Karpas-422 (cell line): Measurements from ENCODE around the gene CPEB2. TPM values are rescaled to one million over a fixed set of nuclear protein-coding genes. Genes with fewer than 3 reads are reported as not detected.

Experiments
- DNase-seq: peaks from one replicate; pipeline ENCODE4 v3.0.0-alpha.2; 2015
- H2AFZ ChIP-seq: fragments of 200-600 bp; sonication (generic); 2 replicates; pipeline ENCODE4 v1.6.1; 2014; ENCODE audit warnings: antibody characterized with exemption, low read length, mixed read lengths
- H3K27ac ChIP-seq: fragments of 200-600 bp; sonication (generic); 2 replicates; pipeline ENCODE4 v1.5.1; 2014; ENCODE audit warnings: mild to moderate bottlenecking, low read length, moderate library complexity
- H3K27me3 ChIP-seq: fragments of 200-600 bp; sonication (generic); 2 replicates; pipeline ENCODE4 v1.6.1; 2014; ENCODE audit warnings: low read length, mixed read lengths
- H3K36me3 ChIP-seq: fragments of 200-600 bp; sonication (generic); 2 replicates; pipeline ENCODE4 v1.6.1; 2014; ENCODE audit warnings: low read length, mixed read lengths; ENCODE audit not compliant: insufficient read depth
- H3K4me1 ChIP-seq: fragments of 200-600 bp; sonication (generic); 2 replicates; pipeline ENCODE4 v1.6.1; 2014; ENCODE audit warnings: mild to moderate bottlenecking, low read length, mixed read lengths
- H3K4me2 ChIP-seq: fragments of 200-600 bp; sonication (generic); 2 replicates; pipeline ENCODE4 v1.6.1; 2014; ENCODE audit warnings: low read length, low read depth, mild to moderate bottlenecking; ENCODE audit not compliant: poor library complexity, severe bottlenecking
- H3K4me3 ChIP-seq: fragments of 200-600 bp; sonication (generic); 2 replicates; pipeline ENCODE4 v1.5.1; 2014; ENCODE audit warnings: mild to moderate bottlenecking, antibody characterized with exemption, low read length, mixed read lengths
- H3K79me2 ChIP-seq: fragments of 200-600 bp; sonication (generic); 2 replicates; pipeline ENCODE4 v1.6.1; 2014; ENCODE audit warnings: mild to moderate bottlenecking, low read length, mixed read lengths
- H3K9ac ChIP-seq: fragments of 200-600 bp; sonication (generic); 2 replicates; pipeline ENCODE4 v1.6.0; 2014; ENCODE audit warnings: low read length
- H3K9me2 ChIP-seq: fragments of 200-600 bp; sonication (generic), shearing (Covaris generic); replicated peaks from 2 replicates; pipeline ENCODE4 v1.6.0; 2014; ENCODE audit warnings: mild to moderate bottlenecking, low read length, moderate library complexity; ENCODE audit not compliant: insufficient read depth
- H3K9me3 ChIP-seq: fragments of 300-700, 200-600 bp; sonication (generic); 2 replicates; pipeline ENCODE4 v1.6.1; 2014; ENCODE audit warnings: low read length, mixed read lengths
- H4K20me1 ChIP-seq: fragments of 200-600 bp; sonication (generic); 2 replicates; pipeline ENCODE4 v1.6.1; 2014; ENCODE audit warnings: mild to moderate bottlenecking, antibody characterized with exemption, low read length, low read depth; ENCODE audit not compliant: insufficient read depth
- total RNA-seq: library from RNA; depleted of rRNA; stranded (reverse); fragments of >200 nt; shearing (Covaris generic); gene quantifications from 2 replicates; pipeline ENCODE4 v1.2.3, GENCODE V29; 2014; ENCODE audit warnings: low replicate concordance

The CPEB2 gene
- total RNA-seq, 1 experiment from 2014 or later: 7.3 TPM

DNA sequence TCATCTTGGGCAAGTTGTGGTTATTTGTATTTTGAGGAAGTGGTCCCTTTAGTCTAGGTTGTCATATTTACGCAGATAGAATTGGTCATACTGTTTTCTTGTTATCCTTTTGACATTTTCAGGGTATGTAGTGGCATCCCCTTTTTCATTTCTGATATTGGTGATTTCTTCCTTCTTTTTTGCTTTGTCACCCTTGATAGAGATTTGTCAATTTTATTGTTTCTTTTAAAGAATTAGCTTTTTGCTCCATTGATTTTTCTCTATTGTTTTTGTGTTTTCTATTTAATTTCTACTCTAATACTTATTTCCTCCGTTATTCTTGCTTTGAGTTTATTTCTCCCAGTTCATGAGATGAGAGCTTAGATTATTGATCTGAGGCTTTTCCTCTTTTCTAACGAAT is 87.7 kb downstream of the CPEB2 start:
- H3K36me3 ChIP-seq: no peaks in the 10 kb centered on the region
- H3K4me2 ChIP-seq: no peak overlapping the region
- no peak overlapping the region for H3K4me3 ChIP-seq
- no peak overlapping the region for H2AFZ ChIP-seq
- H3K9me2 ChIP-seq: no peaks in the 10 kb centered on the region
- H3K27ac ChIP-seq: no peak overlapping the region
- H4K20me1 ChIP-seq: no peaks in the 10 kb centered on the region
- no peaks in the 10 kb centered on the region for H3K4me1 ChIP-seq
- no peaks in the 10 kb centered on the region for H3K9me3 ChIP-seq
- no peak for DNase-seq
- H3K27me3 ChIP-seq: no peaks in the 10 kb centered on the region
- no peak overlapping the region for H3K9ac ChIP-seq
- no peaks in the 10 kb centered on the region for H3K79me2 ChIP-seq

DNA sequence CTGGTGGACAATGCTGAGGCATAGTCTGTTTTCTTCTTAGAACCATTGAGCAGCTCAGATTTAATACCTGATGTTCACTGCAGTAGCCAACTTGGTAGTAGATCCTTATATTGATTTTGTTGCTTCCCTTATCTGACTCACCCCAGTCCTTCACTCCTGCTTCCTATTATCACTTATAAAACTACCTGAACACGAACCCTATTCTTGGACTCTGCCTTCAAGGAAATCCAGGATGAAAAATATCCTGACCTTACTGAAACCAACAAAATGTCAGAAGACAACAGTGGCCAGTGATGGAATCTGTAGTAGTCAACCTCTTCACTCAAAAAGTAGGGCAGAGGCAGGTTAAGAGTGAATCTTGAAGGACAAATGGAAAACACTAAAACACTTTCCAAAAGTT is 98.1 kb downstream of the CPEB2 start:
- Histone ChIP-seq H3K36me3 (no peaks in the 10 kb centered on the region), H3K4me3 (no peak overlapping the region), H4K20me1 (no peaks in the 10 kb centered on the region), H2AFZ (no peak overlapping the region), H3K27ac (no peak overlapping the region), H3K4me1 (no peaks in the 10 kb centered on the region), H3K27me3 (no peaks in the 10 kb centered on the region), H3K9me3 (no peaks in the 10 kb centered on the region), H3K9me2 (no peaks in the 10 kb centered on the region; the same call in 1 of the 2 replicates), H3K9ac (no peak overlapping the region), H3K79me2 (no peaks in the 10 kb centered on the region), H3K4me2 (no peak overlapping the region)
- DNase-seq: no peak

DNA sequence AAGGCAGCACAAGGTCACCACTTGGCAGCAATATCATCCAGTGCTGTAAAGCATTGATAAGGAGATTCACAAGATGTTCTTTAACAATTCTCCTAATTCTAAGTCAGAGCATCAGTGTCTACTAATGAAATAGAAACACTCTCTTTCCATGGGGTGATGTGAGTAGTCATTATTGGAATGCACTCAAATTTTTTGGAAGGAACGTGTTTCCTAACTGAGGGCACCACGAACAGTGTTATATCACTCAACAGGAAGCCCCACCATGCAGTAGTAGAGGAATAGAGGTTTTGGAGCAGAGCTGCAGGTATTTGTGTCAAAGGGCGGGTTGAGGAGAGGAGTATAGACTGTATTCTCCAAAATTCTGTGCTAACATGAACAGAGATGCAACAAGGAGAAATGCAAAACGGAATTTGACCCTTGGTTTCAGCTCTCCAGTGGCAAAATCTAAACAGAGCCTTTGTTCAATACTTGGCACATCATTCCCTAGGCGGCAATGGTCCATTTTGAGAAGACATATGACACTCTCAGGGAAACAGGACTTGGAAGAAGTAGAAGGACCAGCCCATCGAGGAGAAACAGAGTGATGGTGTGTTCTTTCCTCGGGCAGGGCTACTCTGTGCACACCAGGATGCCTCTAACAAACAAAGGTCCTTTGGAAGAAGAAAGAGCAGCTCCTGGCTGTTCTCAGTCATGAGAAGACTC is 98.9 kb downstream of the CPEB2 start:
- no peak overlapping the region for H3K27ac ChIP-seq
- H3K4me3 ChIP-seq: no peak overlapping the region
- no peaks in the 10 kb centered on the region for H4K20me1 ChIP-seq
- H3K9me3 ChIP-seq: no peaks in the 10 kb centered on the region
- H3K4me2 ChIP-seq: no peak overlapping the region
- no peak overlapping the region for H2AFZ ChIP-seq
- no peaks in the 10 kb centered on the region; the same call in 1 of the 2 replicates for H3K9me2 ChIP-seq
- H3K79me2 ChIP-seq: no peaks in the 10 kb centered on the region
- DNase-seq: no peak
- H3K36me3 ChIP-seq: no peaks in the 10 kb centered on the region
- no peaks in the 10 kb centered on the region for H3K27me3 ChIP-seq
- H3K4me1 ChIP-seq: no peaks in the 10 kb centered on the region
- H3K9ac ChIP-seq: no peak overlapping the region

DNA sequence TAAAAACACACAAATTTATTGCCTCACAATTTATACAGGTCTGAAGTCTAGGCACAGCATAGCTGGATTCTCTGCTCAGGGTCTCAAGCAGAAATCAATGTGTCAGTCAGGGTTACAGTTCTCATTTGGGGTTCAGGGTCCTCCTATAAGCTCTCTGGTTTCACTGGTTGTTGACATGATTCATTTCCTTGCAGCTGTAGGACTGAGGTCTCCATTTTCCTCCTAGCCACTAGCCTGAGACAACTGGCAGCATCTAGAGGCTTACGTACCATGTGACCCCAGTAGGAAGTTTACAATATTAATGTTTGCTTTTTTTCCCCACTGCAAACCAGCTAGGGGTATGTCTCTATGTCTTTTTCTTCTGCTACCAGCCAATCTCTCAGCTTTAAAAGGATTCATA is 102.5 kb downstream of the CPEB2 start:
- Histone ChIP-seq H3K4me1 (no peaks in the 10 kb centered on the region), H3K9ac (no peak overlapping the region), H2AFZ (no peak overlapping the region), H3K27ac (no peak overlapping the region), H3K4me3 (no peak overlapping the region), H3K4me2 (no peak overlapping the region), H3K36me3 (no peaks in the 10 kb centered on the region), H4K20me1 (no peaks in the 10 kb centered on the region), H3K27me3 (no peaks in the 10 kb centered on the region), H3K9me3 (no peaks in the 10 kb centered on the region), H3K79me2 (no peaks in the 10 kb centered on the region), H3K9me2 (peaks cover 3% of the 10 kb centered on the region; the same call in 1 of the 2 replicates)
- no peak for DNase-seq

DNA sequence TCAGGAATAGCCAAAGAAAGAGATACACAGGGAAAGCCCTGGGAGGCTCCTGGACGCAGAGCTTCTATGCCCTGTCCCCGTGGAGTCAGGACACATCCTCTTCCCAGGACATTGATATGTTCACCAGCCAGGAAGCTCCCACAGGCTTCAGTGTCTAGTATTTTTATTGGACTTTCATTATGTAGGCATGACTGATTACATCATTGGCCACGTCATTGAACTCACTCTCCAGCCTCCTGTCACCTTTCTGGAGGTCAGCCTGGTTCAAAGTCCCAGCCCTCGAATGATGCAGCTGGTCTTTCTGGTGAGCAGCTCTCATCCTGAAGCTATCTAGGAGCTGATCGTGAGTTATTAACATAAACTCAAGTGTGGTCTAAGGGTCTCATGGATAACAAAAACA is 104.1 kb downstream of the CPEB2 start:
- no peaks in the 10 kb centered on the region for H3K27me3 ChIP-seq
- no peaks in the 10 kb centered on the region for H3K36me3 ChIP-seq
- no peaks in the 10 kb centered on the region for H3K79me2 ChIP-seq
- H3K9me3 ChIP-seq: no peaks in the 10 kb centered on the region
- H3K4me2 ChIP-seq: no peak overlapping the region
- H3K4me1 ChIP-seq: no peaks in the 10 kb centered on the region
- no peak overlapping the region for H3K27ac ChIP-seq
- no peak for DNase-seq
- no peak overlapping the region for H3K9ac ChIP-seq
- H2AFZ ChIP-seq: no peak overlapping the region
- H3K4me3 ChIP-seq: no peak overlapping the region
- H3K9me2 ChIP-seq: peaks cover 3% of the 10 kb centered on the region; the same call in 1 of the 2 replicates
- H4K20me1 ChIP-seq: no peaks in the 10 kb centered on the region

DNA sequence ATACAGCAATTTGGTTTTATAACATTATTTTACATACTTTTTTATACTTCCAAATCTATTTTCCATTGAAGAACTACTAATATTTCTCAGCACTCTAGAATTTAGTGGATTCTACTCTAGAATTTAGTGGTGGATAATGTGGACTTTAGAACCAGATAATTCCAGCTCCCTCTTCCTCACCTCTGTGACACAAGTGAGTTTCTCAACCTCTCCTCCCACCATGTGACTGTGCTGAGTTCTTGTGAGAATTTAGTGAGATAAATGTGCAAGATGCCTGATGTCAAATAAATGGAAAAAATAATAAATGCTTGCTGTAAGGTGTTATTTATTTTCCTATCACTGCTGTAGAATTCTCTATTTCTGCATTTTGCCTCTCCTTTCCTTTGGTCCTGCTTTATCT is 107.3 kb downstream of the CPEB2 start:
- H3K4me2 ChIP-seq: no peak overlapping the region
- 0 out of 2 replicates have a peak, but pooled peaks cover 3% of the 10 kb centered on the region for H3K9me2 ChIP-seq
- H3K9me3 ChIP-seq: no peaks in the 10 kb centered on the region
- H3K36me3 ChIP-seq: no peaks in the 10 kb centered on the region
- no peak overlapping the region for H3K27ac ChIP-seq
- DNase-seq: no peak
- no peaks in the 10 kb centered on the region for H3K4me1 ChIP-seq
- no peaks in the 10 kb centered on the region for H3K27me3 ChIP-seq
- H4K20me1 ChIP-seq: no peaks in the 10 kb centered on the region
- H3K4me3 ChIP-seq: no peak overlapping the region
- no peak overlapping the region for H2AFZ ChIP-seq
- H3K9ac ChIP-seq: no peak overlapping the region
- no peaks in the 10 kb centered on the region for H3K79me2 ChIP-seq

DNA sequence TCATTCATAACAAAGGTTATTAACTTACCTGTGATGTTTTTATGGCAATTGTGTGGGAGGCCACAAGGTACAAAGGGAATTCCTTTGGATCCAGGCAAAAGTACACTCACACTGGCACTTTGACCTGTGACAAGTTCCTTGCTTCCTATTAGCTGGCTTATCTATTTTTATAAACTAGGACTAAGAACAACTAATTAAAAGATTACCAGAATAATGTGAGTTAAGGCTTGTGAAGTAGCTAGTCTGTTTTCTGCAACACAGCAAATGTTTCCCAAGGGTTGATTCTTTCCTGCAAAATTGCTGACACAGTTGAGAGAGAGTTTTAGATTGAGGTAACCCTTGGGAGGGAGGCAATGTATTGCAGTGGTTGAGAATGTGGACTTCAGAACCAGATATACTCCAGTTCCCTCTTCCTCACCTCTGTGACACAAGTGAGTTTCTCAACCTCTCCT is 107.9 kb downstream of the CPEB2 start:
- no peaks in the 10 kb centered on the region for H3K27me3 ChIP-seq
- no peak overlapping the region for H2AFZ ChIP-seq
- no peak overlapping the region for H3K4me3 ChIP-seq
- H3K9me3 ChIP-seq: no peaks in the 10 kb centered on the region
- H3K9me2 ChIP-seq: 0 out of 2 replicates have a peak, but pooled peaks cover 3% of the 10 kb centered on the region
- H3K79me2 ChIP-seq: no peaks in the 10 kb centered on the region
- no peak overlapping the region for H3K4me2 ChIP-seq
- H3K9ac ChIP-seq: no peak overlapping the region
- DNase-seq: no peak
- H3K27ac ChIP-seq: no peak overlapping the region
- H4K20me1 ChIP-seq: no peaks in the 10 kb centered on the region
- H3K36me3 ChIP-seq: no peaks in the 10 kb centered on the region
- no peaks in the 10 kb centered on the region for H3K4me1 ChIP-seq

DNA sequence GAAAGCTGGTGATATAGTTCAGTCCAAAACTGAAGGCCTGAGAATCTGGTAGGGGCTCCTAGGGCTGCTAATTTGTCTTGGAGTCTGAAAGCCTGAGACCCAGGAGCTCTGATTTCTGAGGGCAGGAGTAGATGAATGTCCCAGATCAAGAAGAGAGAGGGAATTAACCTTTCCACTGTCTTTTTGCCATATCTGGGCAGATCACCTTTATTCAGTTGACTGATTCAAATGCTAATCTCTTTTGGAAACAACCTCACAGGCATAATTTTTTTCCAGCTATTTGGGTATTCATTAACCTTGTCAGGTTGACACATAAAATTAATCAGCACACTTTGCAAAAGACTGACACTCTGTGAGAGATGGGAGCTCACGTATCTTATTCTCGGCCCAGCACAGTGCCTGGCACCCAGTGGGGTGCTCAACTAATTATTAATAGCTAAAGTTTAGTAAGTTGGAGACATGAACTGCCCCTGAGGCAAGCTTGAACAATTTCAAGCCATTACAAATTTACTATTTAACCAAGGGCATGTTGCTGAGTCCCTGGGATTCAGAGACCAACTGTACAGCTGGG is 114.3 kb downstream of the CPEB2 start:
- H3K4me1 ChIP-seq: no peaks in the 10 kb centered on the region

More for the DNA sequence above, 114.3 kb downstream of the CPEB2 start:
- Histone ChIP-seq H3K27ac (no peak overlapping the region), H3K9me2 (no peaks in the 10 kb centered on the region), H3K4me2 (no peak overlapping the region), H3K79me2 (no peaks in the 10 kb centered on the region), H3K9ac (no peak overlapping the region), H3K9me3 (no peaks in the 10 kb centered on the region), H4K20me1 (no peaks in the 10 kb centered on the region), H3K27me3 (no peaks in the 10 kb centered on the region), H3K4me3 (no peak overlapping the region), H2AFZ (no peak overlapping the region), H3K36me3 (no peaks in the 10 kb centered on the region)
- no peak for DNase-seq
